ENCODE data around the gene TVP23B. TPM values are rescaled to one million over a fixed set of nuclear protein-coding genes. Genes with fewer than 3 reads are reported as not detected.

TVP23B gene
- total RNA-seq, 1 experiment from 2014 or later: 47.8 TPM

DNA sequence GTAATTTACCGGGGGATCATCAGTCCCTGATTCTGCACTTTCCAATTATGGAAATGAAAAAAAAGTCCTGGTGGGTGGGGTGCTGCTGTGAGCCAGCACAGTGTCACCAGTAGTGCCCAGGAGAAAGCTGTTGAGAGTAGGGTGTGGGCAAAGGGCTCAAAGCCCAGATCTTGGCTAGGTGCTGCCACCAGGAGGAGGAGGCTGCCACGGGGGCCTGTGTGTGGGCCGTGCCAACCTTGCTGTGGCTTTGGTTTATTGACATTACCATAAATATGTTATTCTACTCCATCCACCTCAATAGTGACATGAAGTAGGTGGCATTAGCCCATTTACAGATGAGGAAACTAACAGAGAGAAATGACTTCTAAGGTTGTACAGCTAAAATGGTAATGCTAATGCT is 70.2 kb downstream of the TVP23B start:
- TF ChIP-seq POLR2AphosphoS5 (IDR thresholded peaks at IDR 0.05; ENCODE audit: low read depth, low read length): no peak
- TF ChIP-seq, protein P1, sequence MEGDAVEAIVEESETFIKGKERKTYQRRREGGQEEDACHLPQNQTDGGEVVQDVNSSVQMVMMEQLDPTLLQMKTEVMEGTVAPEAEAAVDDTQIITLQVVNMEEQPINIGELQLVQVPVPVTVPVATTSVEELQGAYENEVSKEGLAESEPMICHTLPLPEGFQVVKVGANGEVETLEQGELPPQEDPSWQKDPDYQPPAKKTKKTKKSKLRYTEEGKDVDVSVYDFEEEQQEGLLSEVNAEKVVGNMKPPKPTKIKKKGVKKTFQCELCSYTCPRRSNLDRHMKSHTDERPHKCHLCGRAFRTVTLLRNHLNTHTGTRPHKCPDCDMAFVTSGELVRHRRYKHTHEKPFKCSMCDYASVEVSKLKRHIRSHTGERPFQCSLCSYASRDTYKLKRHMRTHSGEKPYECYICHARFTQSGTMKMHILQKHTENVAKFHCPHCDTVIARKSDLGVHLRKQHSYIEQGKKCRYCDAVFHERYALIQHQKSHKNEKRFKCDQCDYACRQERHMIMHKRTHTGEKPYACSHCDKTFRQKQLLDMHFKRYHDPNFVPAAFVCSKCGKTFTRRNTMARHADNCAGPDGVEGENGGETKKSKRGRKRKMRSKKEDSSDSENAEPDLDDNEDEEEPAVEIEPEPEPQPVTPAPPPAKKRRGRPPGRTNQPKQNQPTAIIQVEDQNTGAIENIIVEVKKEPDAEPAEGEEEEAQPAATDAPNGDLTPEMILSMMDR (IDR thresholded peaks at IDR 0.05 in 2 of 3, conservative IDR thresholded peaks at IDR 0.05 in 1 of 3; ENCODE audit: borderline replicate concordance in 1 of 3, insufficient read depth in 1 of 3, low read depth in 2 of 3, low read length in 2 of 3): peak in 2 of 3 experiments; percentile 7 to 24; a peak in 1 of 6 replicates
- TF ChIP-seq YY1 (IDR thresholded peaks at IDR 0.05; ENCODE audit: extremely low read depth, insufficient replicate concordance, low read depth, low read length): no peak
- TF ChIP-seq RAD21 (IDR thresholded peaks at IDR 0.05; ENCODE audit: low read depth): peak; percentile 29; the same call in 1 of the 2 replicates
- TF ChIP-seq JUND (IDR thresholded peaks at IDR 0.05): no peak
- ChIA-PET POLR2A (interaction anchor here (1.2 kb wide), 1 partner anchor 8 kb away, joined by 4 read pairs; no protein-coding TSS in a partner anchor), RAD21 (ENCODE audit: low non-redundant PET in 1 of 2, low total read pairs in 2 of 2, uncharacterized antibody in 2 of 2, unreplicated experiment in 2 of 2) (no interaction called here), CTCF (no interaction called here)
- Histone ChIP-seq H3K9me3 (ENCODE audit: control insufficient read depth in 1 of 2, insufficient read depth in 1 of 2, low read depth in 1 of 2, low read length in 2 of 2) (no peaks in the 10 kb centered on the region), H3K79me2 (ENCODE audit: insufficient read depth, low read length) (no peaks in the 10 kb centered on the region), H3K9me2 (ENCODE audit: insufficient read depth) (no peaks in the 10 kb centered on the region), H2AFZ (ENCODE audit: low read depth, low read length, poor library complexity, severe bottlenecking) (no peak overlapping the region), H3K4me1 (ENCODE audit: control insufficient read depth in 1 of 2, insufficient read depth in 2 of 2, low read length in 2 of 2) (peaks cover 8 to 26% of the 10 kb centered on the region in 2 experiments), H3K9ac (ENCODE audit: low read length) (no peak overlapping the region), H3K27me3 (ENCODE audit: insufficient read depth, low read length) (no peaks in the 10 kb centered on the region), H4K20me1 (ENCODE audit: insufficient read depth) (no peaks in the 10 kb centered on the region), H3K4me2 (ENCODE audit: low read length) (no peak overlapping the region), H3K36me3 (ENCODE audit: control insufficient read depth in 1 of 2, insufficient read depth in 2 of 2, low read length in 2 of 2) (no peaks in the 10 kb centered on the region), H3K27ac (ENCODE audit: low read depth, low read length) (peak overlapping the region; percentile 28; the same call in 1 of the 2 replicates), H3K4me3 (replicated peaks in 1 of 2; ENCODE audit: low read depth in 1 of 2, low read length in 2 of 2) (no peak overlapping the region)
- BruUV-seq (replicated peaks): no TSS peak
- intact Hi-C loops (cut with micrococcal nuclease): no loop called here
- no peak for DNase-seq (ENCODE audit: low read depth, low spot score)
- no peak for ATAC-seq

DNA sequence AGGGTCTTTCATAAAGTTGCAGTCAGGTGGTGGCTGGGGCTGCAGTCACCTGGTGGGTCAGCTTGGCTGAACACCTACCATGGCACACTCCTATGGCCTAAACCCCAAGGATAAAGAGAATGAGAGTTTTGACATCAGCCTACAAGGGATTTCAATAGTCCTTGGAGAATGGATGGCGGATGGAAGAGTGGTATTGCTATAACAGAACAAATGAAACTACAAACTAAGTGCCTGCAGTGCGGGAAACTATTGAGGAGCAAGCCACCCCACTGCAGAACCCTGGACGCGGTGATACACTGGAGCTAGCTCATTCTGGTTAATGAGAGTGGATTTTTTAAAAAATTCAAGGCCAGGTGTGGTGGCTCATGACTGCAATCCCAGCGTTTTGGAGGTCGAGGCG is 74.0 kb downstream of the TVP23B start:
- Histone ChIP-seq H4K20me1 (ENCODE audit: insufficient read depth) (no peaks in the 10 kb centered on the region), H3K27ac (ENCODE audit: low read depth, low read length) (no peak overlapping the region), H3K27me3 (ENCODE audit: insufficient read depth, low read length) (no peaks in the 10 kb centered on the region), H3K9me2 (ENCODE audit: insufficient read depth) (no peaks in the 10 kb centered on the region), H3K4me1 (ENCODE audit: control insufficient read depth in 1 of 2, insufficient read depth in 2 of 2, low read length in 2 of 2) (peaks cover 16 to 41% of the 10 kb centered on the region in 2 experiments), H3K36me3 (ENCODE audit: control insufficient read depth in 1 of 2, insufficient read depth in 2 of 2, low read length in 2 of 2) (no peaks in the 10 kb centered on the region), H3K4me3 (replicated peaks in 1 of 2; ENCODE audit: low read depth in 1 of 2, low read length in 2 of 2) (peak overlapping the region; percentile 72 to 86; a peak in 2 of 4 replicates), H3K79me2 (ENCODE audit: insufficient read depth, low read length) (peaks cover 13% of the 10 kb centered on the region), H3K9me3 (ENCODE audit: control insufficient read depth in 1 of 2, insufficient read depth in 1 of 2, low read depth in 1 of 2, low read length in 2 of 2) (no peaks in the 10 kb centered on the region), H2AFZ (ENCODE audit: low read depth, low read length, poor library complexity, severe bottlenecking) (no peak overlapping the region), H3K9ac (ENCODE audit: low read length) (no peak overlapping the region), H3K4me2 (ENCODE audit: low read length) (peak overlapping the region; percentile 88)
- intact Hi-C loops (cut with micrococcal nuclease): no loop called here
- TF ChIP-seq FOSL1 (IDR thresholded peaks at IDR 0.05; ENCODE audit: low read depth) (no peak), CBX3 (IDR thresholded peaks at IDR 0.05; ENCODE audit: low read depth) (no peak), ZFX (IDR thresholded peaks at IDR 0.05) (no peak), EZH2 (IDR thresholded peaks at IDR 0.05) (no peak), RAD21 (IDR thresholded peaks at IDR 0.05; ENCODE audit: low read depth) (no peak)
- TF ChIP-seq, protein P2, sequence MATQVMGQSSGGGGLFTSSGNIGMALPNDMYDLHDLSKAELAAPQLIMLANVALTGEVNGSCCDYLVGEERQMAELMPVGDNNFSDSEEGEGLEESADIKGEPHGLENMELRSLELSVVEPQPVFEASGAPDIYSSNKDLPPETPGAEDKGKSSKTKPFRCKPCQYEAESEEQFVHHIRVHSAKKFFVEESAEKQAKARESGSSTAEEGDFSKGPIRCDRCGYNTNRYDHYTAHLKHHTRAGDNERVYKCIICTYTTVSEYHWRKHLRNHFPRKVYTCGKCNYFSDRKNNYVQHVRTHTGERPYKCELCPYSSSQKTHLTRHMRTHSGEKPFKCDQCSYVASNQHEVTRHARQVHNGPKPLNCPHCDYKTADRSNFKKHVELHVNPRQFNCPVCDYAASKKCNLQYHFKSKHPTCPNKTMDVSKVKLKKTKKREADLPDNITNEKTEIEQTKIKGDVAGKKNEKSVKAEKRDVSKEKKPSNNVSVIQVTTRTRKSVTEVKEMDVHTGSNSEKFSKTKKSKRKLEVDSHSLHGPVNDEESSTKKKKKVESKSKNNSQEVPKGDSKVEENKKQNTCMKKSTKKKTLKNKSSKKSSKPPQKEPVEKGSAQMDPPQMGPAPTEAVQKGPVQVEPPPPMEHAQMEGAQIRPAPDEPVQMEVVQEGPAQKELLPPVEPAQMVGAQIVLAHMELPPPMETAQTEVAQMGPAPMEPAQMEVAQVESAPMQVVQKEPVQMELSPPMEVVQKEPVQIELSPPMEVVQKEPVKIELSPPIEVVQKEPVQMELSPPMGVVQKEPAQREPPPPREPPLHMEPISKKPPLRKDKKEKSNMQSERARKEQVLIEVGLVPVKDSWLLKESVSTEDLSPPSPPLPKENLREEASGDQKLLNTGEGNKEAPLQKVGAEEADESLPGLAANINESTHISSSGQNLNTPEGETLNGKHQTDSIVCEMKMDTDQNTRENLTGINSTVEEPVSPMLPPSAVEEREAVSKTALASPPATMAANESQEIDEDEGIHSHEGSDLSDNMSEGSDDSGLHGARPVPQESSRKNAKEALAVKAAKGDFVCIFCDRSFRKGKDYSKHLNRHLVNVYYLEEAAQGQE (IDR thresholded peaks at IDR 0.05; ENCODE audit: low read depth): no peak
- TF ChIP-seq, protein P3, sequence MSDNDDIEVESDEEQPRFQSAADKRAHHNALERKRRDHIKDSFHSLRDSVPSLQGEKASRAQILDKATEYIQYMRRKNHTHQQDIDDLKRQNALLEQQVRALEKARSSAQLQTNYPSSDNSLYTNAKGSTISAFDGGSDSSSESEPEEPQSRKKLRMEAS (IDR thresholded peaks at IDR 0.05): no peak
- DNase-seq (ENCODE audit: low read depth, low spot score) (no peak), ATAC-seq (no peak)
- no TSS peak for BruUV-seq (replicated peaks)
- ChIA-PET POLR2A (no interaction called here), RAD21 (ENCODE audit: low non-redundant PET in 1 of 2, low total read pairs in 2 of 2, uncharacterized antibody in 2 of 2, unreplicated experiment in 2 of 2) (no interaction called here), CTCF (no interaction called here)

All from HCT116 (cell line).